IPS-18a (cell line): ENCODE data around the gene COPZ2.
A peak's percentile ranks its signal among the peaks of the same experiment; 100 is the strongest.
"Not testable (repeated sequence)": the region's sequence is repeated elsewhere in the genome, so short reads cannot be mapped to it uniquely, and the experiment has no call there.

Experiments
- H3K27ac ChIP-seq: one replicate; pipeline ENCODE4 v1.5.1; 2013; ENCODE audit warnings: low read length
- H3K27me3 ChIP-seq: one replicate; pipeline ENCODE4 v1.6.1; 2013; ENCODE audit warnings: mild to moderate bottlenecking, low read length; ENCODE audit not compliant: control insufficient read depth, insufficient read depth
- H3K36me3 ChIP-seq: one replicate; pipeline ENCODE4 v1.6.1; 2013; ENCODE audit warnings: low read depth, low read length; ENCODE audit not compliant: control insufficient read depth
- H3K4me1 ChIP-seq: one replicate; pipeline ENCODE4 v1.6.1; 2013; ENCODE audit warnings: low read depth, low read length; ENCODE audit not compliant: control insufficient read depth
- H3K4me3 ChIP-seq: one replicate; pipeline ENCODE4 v1.5.1; 2013; ENCODE audit warnings: low read length
- H3K9ac ChIP-seq: one replicate; pipeline ENCODE4 v1.6.1; 2013; ENCODE audit warnings: mild to moderate bottlenecking, low read length, moderate library complexity
- H3K9me3 ChIP-seq: one replicate; pipeline ENCODE4 v1.6.1; 2013; ENCODE audit warnings: low read depth, low read length; ENCODE audit not compliant: control insufficient read depth

Gene COPZ2

GRCh38 chr17:48046296-48046695 lies 8.7 kb upstream of the COPZ2 start:
- Histone ChIP-seq H3K4me1 (peaks cover 16% of the 10 kb centered on the region), H3K27ac (no peak overlapping the region), H3K9me3 (no peaks in the 10 kb centered on the region), H3K36me3 (peaks cover 8% of the 10 kb centered on the region), H3K27me3 (no peaks in the 10 kb centered on the region), H3K4me3 (peak overlapping the region; percentile 98), H3K9ac (peak overlapping the region; percentile 96)

- Histone ChIP-seq H3K27me3 (no peaks in the 10 kb centered on the region), H3K9ac (no peak overlapping the region), H3K27ac (no peak overlapping the region), H3K9me3 (no peaks in the 10 kb centered on the region), H3K36me3 (no peaks in the 10 kb centered on the region), H3K4me3 (no peak overlapping the region), H3K4me1 (peaks cover 10% of the 10 kb centered on the region)
Measured at GRCh38 chr17:48045316-48046001, 7.9 kb upstream of the COPZ2 start.

- H3K4me1 ChIP-seq: peaks cover 8% of the 10 kb centered on the region
- H3K36me3 ChIP-seq: no peaks in the 10 kb centered on the region
- H3K9ac ChIP-seq: no peak overlapping the region
- H3K27ac ChIP-seq: no peak overlapping the region
- no peaks in the 10 kb centered on the region for H3K9me3 ChIP-seq
- H3K27me3 ChIP-seq: no peaks in the 10 kb centered on the region
- no peak overlapping the region for H3K4me3 ChIP-seq
Measured at GRCh38 chr17:48044851-48045250, 7.3 kb upstream of the COPZ2 start.

GRCh38 chr17:48043176-48043575 lies 5.6 kb upstream of the COPZ2 start:
- Histone ChIP-seq H3K4me1 (peaks cover 5% of the 10 kb centered on the region), H3K9me3 (no peaks in the 10 kb centered on the region), H3K27ac (no peak overlapping the region), H3K27me3 (peaks cover 14% of the 10 kb centered on the region), H3K4me3 (no peak overlapping the region), H3K9ac (no peak overlapping the region), H3K36me3 (no peaks in the 10 kb centered on the region)

GRCh38 chr17:48038687-48039086 lies 1.1 kb upstream of the COPZ2 start:
- H3K9ac ChIP-seq: no peak overlapping the region
- H3K9me3 ChIP-seq: no peaks in the 10 kb centered on the region
- H3K27me3 ChIP-seq: peaks cover 32% of the 10 kb centered on the region
- H3K4me1 ChIP-seq: no peaks in the 10 kb centered on the region
- H3K36me3 ChIP-seq: no peaks in the 10 kb centered on the region
- no peak overlapping the region for H3K27ac ChIP-seq
- H3K4me3 ChIP-seq: no peak overlapping the region

GRCh38 chr17:48037838-48038323 lies 284 bp upstream of the COPZ2 start:
- Histone ChIP-seq H3K9me3 (no peaks in the 10 kb centered on the region), H3K4me3 (peak overlapping the region; percentile 46), H3K36me3 (no peaks in the 10 kb centered on the region), H3K9ac (no peak overlapping the region), H3K27ac (no peak overlapping the region), H3K4me1 (no peaks in the 10 kb centered on the region), H3K27me3 (peaks cover 32% of the 10 kb centered on the region)

- no peaks in the 10 kb centered on the region for H3K9me3 ChIP-seq
- peak overlapping the region; percentile 59 for H3K4me3 ChIP-seq
- H3K27me3 ChIP-seq: peaks cover 32% of the 10 kb centered on the region
- no peak overlapping the region for H3K9ac ChIP-seq
- H3K36me3 ChIP-seq: no peaks in the 10 kb centered on the region
- H3K4me1 ChIP-seq: no peaks in the 10 kb centered on the region
- H3K27ac ChIP-seq: no peak overlapping the region
Measured at GRCh38 chr17:48036693-48037035, 933 bp downstream of the COPZ2 start.

- not testable (repeated sequence) for H3K9me3 ChIP-seq, H3K4me1 ChIP-seq, H3K27ac ChIP-seq, H3K9ac ChIP-seq, H3K4me3 ChIP-seq, H3K36me3 ChIP-seq
- peaks cover 32% of the 10 kb centered on the region for H3K27me3 ChIP-seq
Measured at GRCh38 chr17:48034734-48035133, 2.9 kb downstream of the COPZ2 start.

GRCh38 chr17:48031966-48032365 lies 5.6 kb downstream of the COPZ2 start:
- Histone ChIP-seq H3K27ac (no peak overlapping the region), H3K27me3 (peaks cover 9% of the 10 kb centered on the region), H3K9me3 (no peaks in the 10 kb centered on the region), H3K4me3 (no peak overlapping the region), H3K9ac (no peak overlapping the region), H3K36me3 (no peaks in the 10 kb centered on the region), H3K4me1 (no peaks in the 10 kb centered on the region)

- no peak overlapping the region for H3K4me3 ChIP-seq
- H3K27ac ChIP-seq: no peak overlapping the region
- no peak overlapping the region for H3K9ac ChIP-seq
Measured at GRCh38 chr17:48030531-48030930, 7.1 kb downstream of the COPZ2 start.

GRCh38 chr17:48028736-48029135 lies 8.9 kb downstream of the COPZ2 start:
- no peak overlapping the region for H3K27ac ChIP-seq
- H3K36me3 ChIP-seq: no peaks in the 10 kb centered on the region
- H3K4me3 ChIP-seq: no peak overlapping the region
- no peaks in the 10 kb centered on the region for H3K9me3 ChIP-seq
- H3K27me3 ChIP-seq: peaks cover 24% of the 10 kb centered on the region
- peaks cover 10% of the 10 kb centered on the region for H3K4me1 ChIP-seq
- H3K9ac ChIP-seq: no peak overlapping the region

More at GRCh38 chr17:48030531-48030930, 7.1 kb downstream of the COPZ2 start:
- no peaks in the 10 kb centered on the region for H3K9me3 ChIP-seq
- peaks cover 5% of the 10 kb centered on the region for H3K4me1 ChIP-seq
- peaks cover 8% of the 10 kb centered on the region for H3K27me3 ChIP-seq
- H3K36me3 ChIP-seq: no peaks in the 10 kb centered on the region

GRCh38 chr17:48027322-48027981 lies 10.1 kb downstream of the COPZ2 start:
- no peaks in the 10 kb centered on the region for H3K9me3 ChIP-seq
- H3K4me1 ChIP-seq: peaks cover 13% of the 10 kb centered on the region
- no peak overlapping the region for H3K27ac ChIP-seq
- H3K9ac ChIP-seq: no peak overlapping the region
- H3K27me3 ChIP-seq: peaks cover 24% of the 10 kb centered on the region
- no peak overlapping the region for H3K4me3 ChIP-seq
- H3K36me3 ChIP-seq: no peaks in the 10 kb centered on the region
